Activated CD4-positive, alpha-beta T cell treated with anti-CD3 and anti-CD28 coated beads, Interleukin-2, amount 10 ng/mL, durations not matched to agents 24 days and 14 days (primary cell): ENCODE measurements around the gene LILRA6. TPM values are rescaled to one million over a fixed set of nuclear protein-coding genes. Genes with fewer than 3 reads are reported as not detected.
A peak's percentile ranks its signal among the peaks of the same experiment; 100 is the strongest.

ENCODE experiments used
- DNase-seq: peaks from one replicate; pipeline ENCODE4 v3.0.0; 2022
- H3K27ac Mint-ChIP-seq: one replicate; pipeline ENCODE4 v1.8.0; 2022; ENCODE audit warnings: mild to moderate bottlenecking, mixed read lengths
- H3K27me3 Mint-ChIP-seq: one replicate; pipeline ENCODE4 v1.8.0; 2022; ENCODE audit warnings: mixed read lengths
- H3K36me3 Mint-ChIP-seq: one replicate; pipeline ENCODE4 v1.8.0; 2022; ENCODE audit warnings: low read depth, mild to moderate bottlenecking, mixed read lengths
- H3K4me1 Mint-ChIP-seq: one replicate; pipeline ENCODE4 v1.8.0; 2021; ENCODE audit warnings: mixed read lengths
- H3K4me3 Mint-ChIP-seq: one replicate; pipeline ENCODE4 v1.8.0; 2022; ENCODE audit warnings: mild to moderate bottlenecking, moderate library complexity, mixed read lengths
- H3K9me3 Mint-ChIP-seq: one replicate; pipeline ENCODE4 v1.8.0; 2021; ENCODE audit warnings: mixed read lengths
- intact Hi-C: fragments of 100-400 bp; cut with micrococcal nuclease; formaldehyde crosslinking; loops from one replicate; pipeline ENCODE4 v1.15.1; 2023
- total RNA-seq: library from RNA; stranded (reverse); gene quantifications from 2 replicates; pipeline ENCODE4 v1.2.3, GENCODE V29; 2022

The LILRA6 gene
- total RNA-seq, 1 donor from 2014 or later: 0.09 TPM

- intact Hi-C loops: no loop called here
- H3K9me3 Mint-ChIP-seq: no peaks in the 10 kb centered on the region
- H3K27me3 Mint-ChIP-seq: no peaks in the 10 kb centered on the region
- H3K36me3 Mint-ChIP-seq: peaks cover 34% of the 10 kb centered on the region
- H3K4me3 Mint-ChIP-seq: peak within 1 kb of the TSS; percentile 85
- H3K4me1 Mint-ChIP-seq: peaks cover 28% of the 10 kb centered on the region
- peak within 1 kb of the TSS; percentile 98 for H3K27ac Mint-ChIP-seq
- no peak for DNase-seq
These were observed 53.4 kb downstream of the LILRA6 start, which contains the start of gene MBOAT7 for GRCh38 chr19:54189145-54189734. TSS of gene MBOAT7 (minus strand) at chr19:54189580. CDS start at chr19:54188508, 1,072 bp downstream.

GRCh38 chr19:54188215-54188871 is 54.2 kb downstream of the LILRA6 start:
- Mint-ChIP-seq H3K36me3 (peaks cover 39% of the 10 kb centered on the region), H3K4me1 (peaks cover 28% of the 10 kb centered on the region), H3K9me3 (no peaks in the 10 kb centered on the region), H3K27me3 (no peaks in the 10 kb centered on the region), H3K4me3 (peak overlapping the region; percentile 85), H3K27ac (peak overlapping the region; percentile 95)
- intact Hi-C loops: loop anchor here (1.0 kb wide), 1 partner anchor 22 kb away; no protein-coding TSS in a partner anchor
- peak; percentile 88 for DNase-seq

GRCh38 chr19:54186934-54187381 is 55.6 kb downstream of the LILRA6 start:
- Mint-ChIP-seq H3K27me3 (no peaks in the 10 kb centered on the region), H3K27ac (peak overlapping the region; percentile 95), H3K36me3 (peaks cover 42% of the 10 kb centered on the region), H3K4me1 (peaks cover 20% of the 10 kb centered on the region), H3K9me3 (no peaks in the 10 kb centered on the region), H3K4me3 (peak overlapping the region; percentile 85)
- intact Hi-C loops: no loop called here
- DNase-seq: no peak

Other genes with a start within 250 kb of the LILRA6 start
- not detected in 2 replicates for gene VSTM1, start 178.9 kb downstream of the LILRA6 start, total RNA-seq
- not detected in 2 replicates for gene TARM1, start 161.4 kb downstream of the LILRA6 start, total RNA-seq
- 0.17 and 0.26 TPM in 2 replicates for gene OSCAR, start 142.0 kb downstream of the LILRA6 start, total RNA-seq
- 105 and 131 TPM in 2 replicates for gene NDUFA3, start 139.9 kb downstream of the LILRA6 start, total RNA-seq
- gene TFPT, start 127.1 kb downstream of the LILRA6 start, total RNA-seq: 31.0 and 33.7 TPM in 2 replicates
- gene PRPF31, start 127.0 kb downstream of the LILRA6 start, total RNA-seq: 110 and 115 TPM in 2 replicates
- 64.5 and 73.4 TPM in 2 replicates for gene CNOT3, start 105.0 kb downstream of the LILRA6 start, total RNA-seq
- gene LENG1, start 83.1 kb downstream of the LILRA6 start, total RNA-seq: 4.6 and 5.7 TPM in 2 replicates
- 0.54 and 1.1 TPM in 2 replicates for gene TMC4, start 69.6 kb downstream of the LILRA6 start, total RNA-seq
- 289 and 291 TPM in 2 replicates for gene MBOAT7, start 53.2 kb downstream of the LILRA6 start, total RNA-seq
- gene TSEN34, start 51.5 kb downstream of the LILRA6 start, total RNA-seq: 17.9 and 18.4 TPM in 2 replicates
- 1,530 and 1,555 TPM in 2 replicates for gene RPS9, start 41.9 kb downstream of the LILRA6 start, total RNA-seq
- gene LILRB3, start 19.8 kb downstream of the LILRA6 start, total RNA-seq: 0.26 TPM in 1 of 2 replicates, not detected in the other
- gene LILRB5, start 14.5 kb upstream of the LILRA6 start, total RNA-seq: not detected in 2 replicates
- gene LILRB2, start 38.3 kb upstream of the LILRA6 start, total RNA-seq: not detected in 2 replicates
- gene LILRA5, start 70.4 kb upstream of the LILRA6 start, total RNA-seq: not detected in 2 replicates
- not detected in 2 replicates for gene LILRA4, start 96.4 kb upstream of the LILRA6 start, total RNA-seq
- gene LAIR1, start 122.1 kb upstream of the LILRA6 start, total RNA-seq: 5.9 and 7.7 TPM in 2 replicates
- gene TTYH1, start 172.7 kb upstream of the LILRA6 start, total RNA-seq: 0.21 and 0.78 TPM in 2 replicates
- gene LENG8, start 206.4 kb upstream of the LILRA6 start, total RNA-seq: 202 and 214 TPM in 2 replicates
- gene LENG9, start 221.0 kb upstream of the LILRA6 start, total RNA-seq: 8.2 and 8.3 TPM in 2 replicates
- gene CDC42EP5, start 230.5 kb upstream of the LILRA6 start, total RNA-seq: 0.61 and 0.64 TPM in 2 replicates